GM20431 (cell line): ENCODE data around the gene MRPL1.
"Not testable (repeated sequence)": the region's sequence is repeated elsewhere in the genome, so short reads cannot be mapped to it uniquely, and the experiment has no call there.

Experiments
- in situ Hi-C: fragments of 300-500 bp; cut with MseI, MboI; formaldehyde crosslinking; loops from one replicate; pipeline ENCODE4 v1.15.0; 2020; ENCODE audit warnings: low sequenced_read_pairs; ENCODE audit not compliant: unreplicated experiment

The MRPL1 gene

GRCh38 chr4:77848508-77848907, 14.1 kb upstream of the MRPL1 start:
- in situ Hi-C loops, result no loop called here

- in situ Hi-C loops, result no loop called here
Measured at GRCh38 chr4:77849278-77849965, 13.2 kb upstream of the MRPL1 start.

- in situ Hi-C loops, result no loop called here
Measured at GRCh38 chr4:77852892-77853495, 9.6 kb upstream of the MRPL1 start.

GRCh38 chr4:77854431-77855111, 8.1 kb upstream of the MRPL1 start:
- in situ Hi-C loops, result no loop called here

- in situ Hi-C loops, result no loop called here
Measured at GRCh38 chr4:77856152-77856551, 6.5 kb upstream of the MRPL1 start.

GRCh38 chr4:77859256-77859655, 3.4 kb upstream of the MRPL1 start:
- in situ Hi-C loops, result no loop called here

- in situ Hi-C loops, result no loop called here
Measured at GRCh38 chr4:77861495-77861894, 1.1 kb upstream of the MRPL1 start.

GRCh38 chr4:77863341-77863740, 711 bp downstream of the MRPL1 start:
- in situ Hi-C loops, result not testable (repeated sequence)

- in situ Hi-C loops, result no loop called here
Measured at GRCh38 chr4:77865259-77865658, 2.6 kb downstream of the MRPL1 start.

GRCh38 chr4:77872723-77873445, 10.3 kb downstream of the MRPL1 start:
- in situ Hi-C loops, result no loop called here

GRCh38 chr4:77877167-77877566, 14.5 kb downstream of the MRPL1 start:
- in situ Hi-C loops, result no loop called here

GRCh38 chr4:77877771-77878565, 15.3 kb downstream of the MRPL1 start:
- in situ Hi-C loops, result no loop called here

GRCh38 chr4:77880784-77881183, 18.2 kb downstream of the MRPL1 start:
- in situ Hi-C loops, result no loop called here

- in situ Hi-C loops, result no loop called here
Measured at GRCh38 chr4:77881460-77882295, 19.0 kb downstream of the MRPL1 start.

- in situ Hi-C loops, result no loop called here
Measured at GRCh38 chr4:77893451-77893850, 30.8 kb downstream of the MRPL1 start.

GRCh38 chr4:77899607-77900006, 37.0 kb downstream of the MRPL1 start:
- in situ Hi-C loops, result no loop called here

- in situ Hi-C loops, result no loop called here
Measured at GRCh38 chr4:77903186-77903585, 40.6 kb downstream of the MRPL1 start.

GRCh38 chr4:77905651-77906263, 43.1 kb downstream of the MRPL1 start:
- in situ Hi-C loops, result no loop called here

GRCh38 chr4:77910676-77911075, 48.0 kb downstream of the MRPL1 start:
- in situ Hi-C loops, result no loop called here
